Measurements from ENCODE around the gene ELFN1. TPM values are rescaled to one million over a fixed set of nuclear protein-coding genes. Genes with fewer than 3 reads are reported as not detected.

ELFN1 gene
- total and polyA plus RNA-seq, 5 donors: 9.1 to 13.7 (median 12.4) TPM

DNA sequence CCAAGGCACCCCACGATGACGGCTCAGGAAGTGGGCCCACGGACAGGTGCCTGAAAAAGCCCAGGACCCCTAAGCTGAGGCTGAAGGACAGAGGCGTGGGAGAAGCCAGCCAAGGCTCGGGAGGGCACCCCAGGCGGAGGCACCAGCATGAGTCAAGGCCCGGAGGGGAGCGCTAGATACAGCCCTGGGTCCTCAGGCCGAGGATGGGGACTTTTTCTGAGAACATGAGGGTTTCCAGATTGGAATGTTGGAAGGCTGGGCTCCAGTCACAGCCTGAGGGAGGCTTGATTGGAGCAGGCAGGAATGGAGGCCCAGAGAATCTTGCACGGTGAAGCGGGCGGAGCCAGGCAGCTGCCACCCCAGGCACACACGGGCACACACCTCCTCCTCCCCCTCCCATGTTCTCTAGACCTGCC is 19.0 kb upstream of the ELFN1 start:
- intact Hi-C loops (cut with DNase I): no loop called here
- DNase-seq: peak in 1 of 3 donors; percentile 2

DNA sequence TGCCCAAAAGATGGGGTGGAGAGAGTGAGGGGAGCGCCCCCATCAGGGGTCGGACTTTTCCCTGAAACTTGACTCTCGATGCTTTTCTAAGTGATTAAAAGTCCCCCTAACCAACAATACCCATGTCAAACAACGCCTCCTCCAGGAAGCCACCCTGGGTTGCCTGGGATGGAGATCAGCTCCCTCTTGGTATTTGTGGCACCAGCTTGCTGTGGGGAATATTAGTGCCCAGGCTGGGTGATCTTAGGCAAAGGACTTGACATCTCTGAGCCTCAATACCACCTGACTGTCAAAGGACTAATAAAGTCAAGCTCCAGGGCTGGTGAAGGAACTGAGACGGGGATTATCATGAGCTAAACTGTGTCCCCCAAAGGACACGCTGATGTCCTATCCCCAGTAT is 18.2 kb upstream of the ELFN1 start:
- ATAC-seq: no peak
- intact Hi-C loops (cut with DNase I): no loop called here

More for the DNA sequence above, 19.0 kb upstream of the ELFN1 start:
- H3K27me3 ChIP-seq (ENCODE audit: control insufficient read depth, insufficient read depth): no peaks in the 10 kb centered on the region
- no peak overlapping the region for H3K4me3 ChIP-seq (ENCODE audit: low read length)
- peaks cover 7% of the 10 kb centered on the region for H3K4me1 ChIP-seq (ENCODE audit: control insufficient read depth, insufficient read depth, low read length)
- no peak overlapping the region for H3K27ac ChIP-seq (ENCODE audit: low read length)
- WGBS: 75% methylated on average over 13 of the region's 13 CpGs
- no peaks in the 10 kb centered on the region for H3K9me3 ChIP-seq (ENCODE audit: control insufficient read depth, low read length)
- no peak for ATAC-seq

DNA sequence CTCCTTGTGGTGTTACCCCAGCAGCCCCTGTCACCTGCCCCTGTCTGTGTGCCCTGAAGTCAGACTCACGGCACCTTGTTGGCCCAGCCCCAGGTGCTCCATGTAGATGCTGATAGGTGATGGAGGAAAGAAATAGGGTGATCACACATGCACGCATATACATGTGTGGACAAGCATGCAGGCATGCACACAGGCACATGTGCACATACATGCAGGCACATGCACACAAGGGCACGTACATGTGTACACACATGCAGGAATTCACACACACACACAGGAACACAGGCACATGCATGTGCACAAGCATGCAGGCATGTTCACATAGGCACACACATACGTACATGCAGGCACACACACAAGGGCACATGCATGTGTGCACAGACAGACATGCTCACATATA is 16.6 kb upstream of the ELFN1 start:
- Histone ChIP-seq H3K4me3 (ENCODE audit: low read length) (no peak overlapping the region), H3K4me1 (ENCODE audit: control insufficient read depth, insufficient read depth, low read length) (peaks cover 3% of the 10 kb centered on the region), H3K27ac (ENCODE audit: low read length) (no peak overlapping the region), H3K27me3 (ENCODE audit: control insufficient read depth, insufficient read depth) (no peaks in the 10 kb centered on the region), H3K9me3 (ENCODE audit: control insufficient read depth, low read length) (no peaks in the 10 kb centered on the region)
- intact Hi-C loops (cut with DNase I): no loop called here
- 96% methylated on average over 4 of the region's 4 CpGs for WGBS
- no peak for ATAC-seq
- DNase-seq: peak in 1 of 3 donors; percentile 29

More for the DNA sequence above, 18.2 kb upstream of the ELFN1 start:
- DNase-seq: no peak
- no peak overlapping the region for H3K4me3 ChIP-seq (ENCODE audit: low read length)
- WGBS: 80% methylated on average over 6 of the region's 6 CpGs
- H3K4me1 ChIP-seq (ENCODE audit: control insufficient read depth, insufficient read depth, low read length): peaks cover 7% of the 10 kb centered on the region
- H3K9me3 ChIP-seq (ENCODE audit: control insufficient read depth, low read length): no peaks in the 10 kb centered on the region
- no peak overlapping the region for H3K27ac ChIP-seq (ENCODE audit: low read length)
- H3K27me3 ChIP-seq (ENCODE audit: control insufficient read depth, insufficient read depth): no peaks in the 10 kb centered on the region

DNA sequence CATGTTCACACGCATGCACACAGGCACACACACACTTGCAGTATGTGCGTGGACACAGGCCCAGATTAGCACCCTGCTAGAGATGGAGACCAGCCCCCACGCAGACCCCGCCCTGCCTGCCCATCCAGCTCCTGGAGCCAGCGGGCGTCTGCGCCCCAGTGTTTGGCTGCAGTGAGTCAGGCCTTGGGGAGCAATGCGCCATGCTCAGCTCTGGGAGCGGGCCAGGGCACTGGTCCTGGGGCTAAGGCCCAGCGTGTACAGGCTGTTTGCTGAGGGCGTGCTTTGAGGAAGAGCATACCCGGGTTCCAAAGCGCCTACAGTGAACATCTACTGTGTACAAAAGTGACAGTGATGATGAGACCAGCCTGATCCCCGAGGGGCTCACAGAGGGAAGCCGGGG is 16.0 kb upstream of the ELFN1 start:
- no peaks in the 10 kb centered on the region for H3K9me3 ChIP-seq (ENCODE audit: control insufficient read depth, low read length)
- ATAC-seq: no peak
- H3K27me3 ChIP-seq (ENCODE audit: control insufficient read depth, insufficient read depth): no peaks in the 10 kb centered on the region
- peak in 1 of 3 donors; percentile 7 for DNase-seq
- H3K4me3 ChIP-seq (ENCODE audit: low read length): no peak overlapping the region
- 87% methylated on average over 15 of the region's 15 CpGs for WGBS
- no peaks in the 10 kb centered on the region for H3K4me1 ChIP-seq (ENCODE audit: control insufficient read depth, insufficient read depth, low read length)
- intact Hi-C loops (cut with DNase I): no loop called here
- H3K27ac ChIP-seq (ENCODE audit: low read length): no peak overlapping the region

DNA sequence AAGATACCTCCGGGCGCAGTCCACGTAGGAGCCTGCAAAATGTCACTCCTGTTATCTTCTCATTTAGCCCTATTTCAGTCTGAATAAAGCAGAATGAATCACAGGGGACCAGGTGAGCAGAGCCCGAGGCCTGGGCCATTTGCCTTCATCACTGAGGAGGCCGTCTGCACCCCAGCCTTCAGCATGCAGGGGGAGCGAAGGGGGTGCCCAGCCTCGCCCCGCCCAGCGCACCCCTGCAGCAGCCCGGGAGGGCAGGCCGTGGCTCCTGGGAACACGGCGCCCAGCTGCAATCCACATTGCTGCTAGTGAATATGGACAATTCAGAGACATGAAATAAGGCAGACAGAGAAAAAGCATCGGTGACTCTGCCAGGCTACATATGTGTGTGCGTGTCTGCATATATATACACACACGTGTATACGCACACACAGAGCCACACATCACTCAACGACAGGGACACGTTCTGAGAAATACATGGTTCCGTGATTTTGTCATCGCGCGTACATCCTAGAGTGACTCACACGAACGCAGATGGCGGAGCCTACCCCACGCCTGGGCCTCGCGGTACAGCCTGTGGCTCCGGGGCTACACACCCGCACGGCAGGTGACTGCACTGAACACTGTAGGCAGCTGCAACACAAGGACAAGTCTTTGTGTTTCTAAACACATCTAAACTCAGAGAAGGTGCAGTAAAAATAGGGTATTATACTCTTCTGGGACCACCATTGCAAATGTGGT is 15.2 kb upstream of the ELFN1 start:
- Histone ChIP-seq H3K4me3 (ENCODE audit: low read length) (no peak overlapping the region), H3K9me3 (ENCODE audit: control insufficient read depth, low read length) (no peaks in the 10 kb centered on the region), H3K27me3 (ENCODE audit: control insufficient read depth, insufficient read depth) (no peaks in the 10 kb centered on the region), H3K27ac (ENCODE audit: low read length) (no peak overlapping the region), H3K4me1 (ENCODE audit: control insufficient read depth, insufficient read depth, low read length) (no peaks in the 10 kb centered on the region)
- intact Hi-C loops (cut with DNase I): no loop called here
- peak in 1 of 3 donors; percentile 30 for DNase-seq
- 90% methylated on average over 32 of the region's 32 CpGs for WGBS
- no peak for ATAC-seq

DNA sequence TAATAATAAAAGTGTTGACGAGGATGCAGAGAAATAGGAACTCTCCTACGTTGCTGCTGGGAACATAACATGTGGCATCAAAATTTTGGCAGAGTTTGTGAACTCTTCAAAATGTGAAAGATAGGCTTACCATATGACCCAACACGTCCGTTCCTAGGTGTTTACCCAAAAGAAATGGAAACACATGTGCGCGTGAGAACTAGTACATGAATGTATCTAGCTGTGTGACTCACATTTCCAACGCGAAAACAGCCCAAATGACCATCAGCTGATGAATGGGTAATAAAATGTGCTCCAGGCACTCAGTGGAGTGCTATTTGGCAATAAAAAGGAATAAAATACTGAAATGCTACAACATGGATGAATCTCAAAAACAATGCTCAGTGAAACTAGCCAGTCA is 10.4 kb upstream of the ELFN1 start:
- Histone ChIP-seq H3K9me3 (ENCODE audit: control insufficient read depth, low read length) (no peaks in the 10 kb centered on the region), H3K27me3 (ENCODE audit: control insufficient read depth, insufficient read depth) (no peaks in the 10 kb centered on the region), H3K4me1 (ENCODE audit: control insufficient read depth, insufficient read depth, low read length) (no peaks in the 10 kb centered on the region), H3K4me3 (ENCODE audit: low read length) (no peak overlapping the region), H3K27ac (ENCODE audit: low read length) (no peak overlapping the region)
- intact Hi-C loops (cut with DNase I): loop anchor here (10.0 kb wide), 4 partner anchors 95 to 685 kb away; no protein-coding TSS in a partner anchor
- ATAC-seq (no peak), DNase-seq (no peak)
- WGBS: 76% methylated on average over 8 of the region's 8 CpGs

DNA sequence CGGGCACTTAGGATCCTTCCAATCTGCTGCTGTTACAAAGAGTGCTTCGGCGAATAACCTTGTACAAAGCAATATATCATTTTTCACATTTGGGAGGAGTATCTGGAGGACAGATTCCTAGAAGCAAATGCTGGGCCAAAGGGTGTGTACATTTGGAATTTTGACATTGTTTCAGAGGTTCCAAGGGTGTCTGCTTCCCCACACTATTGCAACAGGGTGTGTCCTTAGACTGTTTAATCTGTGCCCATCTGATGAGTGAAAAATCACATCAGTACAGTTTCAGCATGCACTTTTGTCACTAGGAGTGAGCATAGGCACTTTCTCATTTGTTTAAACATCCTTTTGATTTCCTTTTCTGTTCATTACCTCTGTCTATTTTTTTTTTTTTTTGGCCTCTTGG is 8.6 kb upstream of the ELFN1 start:
- 69% methylated on average over 3 of the region's 3 CpGs for WGBS
- no peaks in the 10 kb centered on the region for H3K27me3 ChIP-seq (ENCODE audit: control insufficient read depth, insufficient read depth)
- intact Hi-C loops (cut with DNase I): loop anchor here (10.0 kb wide), 4 partner anchors 93 to 683 kb away; no protein-coding TSS in a partner anchor
- H3K4me1 ChIP-seq (ENCODE audit: control insufficient read depth, insufficient read depth, low read length): no peaks in the 10 kb centered on the region
- no peak overlapping the region for H3K4me3 ChIP-seq (ENCODE audit: low read length)
- DNase-seq (no peak), ATAC-seq (no peak)
- no peak overlapping the region for H3K27ac ChIP-seq (ENCODE audit: low read length)
- no peaks in the 10 kb centered on the region for H3K9me3 ChIP-seq (ENCODE audit: control insufficient read depth, low read length)

DNA sequence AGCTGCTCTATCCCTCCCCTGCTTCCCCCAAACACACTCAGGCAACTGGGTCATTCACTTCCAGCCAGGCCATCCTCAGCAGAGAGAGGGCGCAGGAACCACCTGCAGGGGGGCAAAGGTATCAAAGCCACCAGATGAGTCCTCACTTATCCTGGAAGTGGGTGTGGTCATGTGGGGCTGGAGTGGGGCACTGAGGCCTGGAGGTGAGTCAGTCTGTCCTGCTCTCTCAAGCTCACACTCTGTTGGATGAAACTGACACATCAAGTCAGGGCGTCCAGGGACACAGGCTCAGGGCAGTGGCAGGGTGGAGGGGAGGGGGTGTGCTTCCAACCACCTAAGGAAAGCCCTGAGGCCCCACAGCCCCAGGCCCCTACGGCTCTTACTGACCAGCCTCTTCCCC is 8.0 kb upstream of the ELFN1 start:
- 70% methylated on average over 3 of the region's 3 CpGs for WGBS
- H3K4me3 ChIP-seq (ENCODE audit: low read length): no peak overlapping the region
- intact Hi-C loops (cut with DNase I): loop anchor here (10.0 kb wide), 4 partner anchors 93 to 683 kb away; no protein-coding TSS in a partner anchor
- H3K27me3 ChIP-seq (ENCODE audit: control insufficient read depth, insufficient read depth): no peaks in the 10 kb centered on the region
- no peaks in the 10 kb centered on the region for H3K9me3 ChIP-seq (ENCODE audit: control insufficient read depth, low read length)
- no peaks in the 10 kb centered on the region for H3K4me1 ChIP-seq (ENCODE audit: control insufficient read depth, insufficient read depth, low read length)
- H3K27ac ChIP-seq (ENCODE audit: low read length): no peak overlapping the region
- ATAC-seq: no peak
- peak in 2 of 3 donors; percentile 6 to 13 for DNase-seq

DNA sequence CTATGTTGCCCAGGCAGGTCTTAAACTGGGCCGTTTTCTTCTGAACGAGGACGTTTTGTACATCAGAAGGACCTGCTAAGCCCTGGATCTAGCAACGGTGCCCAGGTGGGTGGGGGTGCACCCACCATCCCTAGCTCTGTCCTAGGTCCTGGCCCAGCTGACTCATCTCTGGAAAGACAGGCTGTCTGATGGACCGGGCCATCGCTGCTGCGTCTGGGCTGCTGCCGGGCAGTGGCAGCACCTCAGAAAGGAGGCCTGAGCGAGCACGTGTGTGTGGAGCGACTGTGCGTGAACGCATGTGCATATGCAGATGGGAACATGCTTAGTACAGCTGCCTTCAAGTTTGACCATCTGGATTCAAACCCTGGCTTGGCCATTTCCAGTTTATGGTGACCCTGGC is 7.3 kb upstream of the ELFN1 start:
- Histone ChIP-seq H3K4me3 (ENCODE audit: low read length) (no peak overlapping the region), H3K9me3 (ENCODE audit: control insufficient read depth, low read length) (no peaks in the 10 kb centered on the region), H3K27ac (ENCODE audit: low read length) (no peak overlapping the region), H3K4me1 (ENCODE audit: control insufficient read depth, insufficient read depth, low read length) (no peaks in the 10 kb centered on the region), H3K27me3 (ENCODE audit: control insufficient read depth, insufficient read depth) (no peaks in the 10 kb centered on the region)
- intact Hi-C loops (cut with DNase I): loop anchor here (10.0 kb wide), 4 partner anchors 92 to 682 kb away; no protein-coding TSS in a partner anchor
- ATAC-seq (no peak), DNase-seq (peak in 2 of 3 donors; percentile 4 to 43)
- 77% methylated on average over 13 of the region's 13 CpGs for WGBS

DNA sequence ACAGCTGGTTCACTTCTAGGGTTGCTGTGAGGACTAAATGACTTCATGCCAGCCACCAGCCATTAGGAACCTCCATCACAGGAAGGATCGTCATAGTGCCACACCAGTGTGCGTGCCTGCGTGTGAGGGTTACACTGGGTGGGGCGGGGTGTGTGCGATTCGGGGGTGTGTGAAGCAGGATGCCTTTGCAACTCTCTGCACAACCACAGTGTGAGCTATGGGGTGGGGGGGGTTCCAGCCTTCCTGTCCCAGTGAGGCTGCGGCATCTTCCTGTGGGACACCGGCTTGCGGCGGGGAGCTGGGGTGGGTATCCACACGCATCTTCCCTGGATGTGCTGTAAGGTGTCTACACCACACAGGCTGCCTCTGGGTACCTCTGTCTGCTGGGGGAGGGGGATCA is 6.9 kb upstream of the ELFN1 start:
- Histone ChIP-seq H3K4me1 (ENCODE audit: control insufficient read depth, insufficient read depth, low read length) (no peaks in the 10 kb centered on the region), H3K9me3 (ENCODE audit: control insufficient read depth, low read length) (no peaks in the 10 kb centered on the region), H3K27me3 (ENCODE audit: control insufficient read depth, insufficient read depth) (no peaks in the 10 kb centered on the region), H3K4me3 (ENCODE audit: low read length) (no peak overlapping the region), H3K27ac (ENCODE audit: low read length) (no peak overlapping the region)
- DNase-seq (peak; percentile 12 to 28 (median 26)), ATAC-seq (no peak)
- WGBS: 63% methylated on average over 11 of the region's 11 CpGs
- intact Hi-C loops (cut with DNase I): loop anchor here (10.0 kb wide), 4 partner anchors 92 to 682 kb away; no protein-coding TSS in a partner anchor

DNA sequence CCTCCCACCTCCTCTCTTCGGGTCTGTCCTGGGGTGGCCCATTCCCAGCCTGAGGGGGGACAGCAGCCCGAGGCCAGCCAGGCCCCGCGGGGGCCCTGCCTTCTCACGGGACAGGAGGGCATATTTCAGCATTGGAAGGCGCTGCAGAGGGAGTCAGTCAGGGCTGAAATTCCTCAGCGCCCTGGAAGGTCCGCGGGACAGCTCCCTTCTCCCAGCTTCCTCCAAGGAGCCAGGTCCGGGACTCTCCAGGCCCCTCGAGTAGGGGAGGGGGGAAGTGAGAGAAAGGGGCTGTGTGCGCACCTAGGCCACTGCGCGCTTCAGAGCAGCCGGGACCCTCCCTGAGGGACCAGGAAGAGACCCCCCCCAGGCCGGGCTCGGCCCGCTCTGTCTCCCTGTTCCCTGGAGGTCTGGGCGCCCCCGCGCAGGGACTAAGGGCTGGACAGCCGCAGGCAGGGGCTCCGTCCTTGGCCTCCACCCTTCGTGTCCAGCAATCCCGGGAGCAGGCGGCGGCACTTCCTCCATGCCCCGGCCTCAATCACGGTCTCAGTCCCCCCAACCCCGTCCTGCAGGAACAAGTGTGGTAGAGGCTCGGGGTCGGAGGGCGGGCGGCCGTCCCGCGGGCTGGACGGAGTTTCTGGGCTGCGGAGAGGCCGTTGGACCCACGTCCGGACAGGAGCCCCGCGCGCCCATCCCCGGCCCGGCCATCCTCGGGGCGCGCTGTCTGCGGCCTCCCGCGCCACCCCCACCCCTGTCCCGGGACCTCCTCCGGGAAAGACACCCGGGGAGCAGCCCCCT is 6.0 kb upstream of the ELFN1 start:
- H3K4me3 ChIP-seq (ENCODE audit: low read length): peak overlapping the region; percentile 81
- intact Hi-C loops (cut with DNase I): loop anchor here (2.0 to 10.0 kb wide), 5 partner anchors 91 to 681 kb away; no protein-coding TSS in a partner anchor
- DNase-seq: peak; percentile 12 to 55 (median 29)
- H3K4me1 ChIP-seq (ENCODE audit: control insufficient read depth, insufficient read depth, low read length): no peaks in the 10 kb centered on the region
- no peaks in the 10 kb centered on the region for H3K27me3 ChIP-seq (ENCODE audit: control insufficient read depth, insufficient read depth)
- ATAC-seq: no peak
- no peak overlapping the region for H3K27ac ChIP-seq (ENCODE audit: low read length)
- 6% methylated on average over 56 of the region's 56 CpGs for WGBS
- H3K9me3 ChIP-seq (ENCODE audit: control insufficient read depth, low read length): no peaks in the 10 kb centered on the region
